H1 (cell line): ENCODE measurements around the gene ZNF587B. TPM values are rescaled to one million over a fixed set of nuclear protein-coding genes. Genes with fewer than 3 reads are reported as not detected.

Experiments used
- CTCF ChIA-PET: fragments of 300-600 bp; sonication (Branson Sonifier 250); formaldehyde crosslinking; loops from one replicate; lab custom pipeline; 2021; ENCODE audit not compliant: partially characterized antibody; lab: Charles Lee
- POLR2A ChIA-PET: fragments of 300-600 bp; sonication (Branson Sonifier 250); formaldehyde crosslinking; loops from one replicate; lab custom pipeline; 2021; ENCODE audit warnings: inconsistent platforms; ENCODE audit not compliant: partially characterized antibody; lab: Charles Lee
- DNase-seq, 2 experiments: peaks; one replicate each; pipeline versions ENCODE4 v3.0.0 to v3.0.0-alpha.2; 2010 to 2022; ENCODE audit warnings: low spot score in 2 of 2, low read depth in 1 of 2, mixed read lengths in 1 of 2
- FAIRE-seq: peaks from 2 replicates; lab custom pipeline; 2011; peaks lifted over from hg19 to GRCh38; lab: Jason Lieb, UNC
- H2AFZ ChIP-seq: 2 replicates; pipeline ENCODE4 v1.8.1; 2012; ENCODE audit warnings: low read length, inconsistent platforms
- H2AK5ac ChIP-seq: 2 replicates; pipeline ENCODE4 v1.6.1; 2013; ENCODE audit warnings: low read depth, low read length
- H2BK120ac ChIP-seq: replicated peaks from 2 replicates; pipeline ENCODE3; 2013; ENCODE audit warnings: low read depth, low read length, inconsistent platforms
- H2BK12ac ChIP-seq: 2 replicates; pipeline ENCODE4 v1.6.1; 2013; ENCODE audit warnings: low read depth, low read length
- H2BK15ac ChIP-seq: 2 replicates; pipeline ENCODE4 v1.6.1; 2013; ENCODE audit warnings: low read length
- H2BK20ac ChIP-seq: 2 replicates; pipeline ENCODE4 v1.6.1; 2013; ENCODE audit warnings: low read length
- H2BK5ac ChIP-seq: 2 replicates; pipeline ENCODE4 v1.6.1; 2013; ENCODE audit warnings: low read depth, low read length
- H3K14ac ChIP-seq: 2 replicates; pipeline ENCODE4 v1.6.1; 2013; ENCODE audit warnings: inconsistent platforms; ENCODE audit not compliant: insufficient read length
- H3K18ac ChIP-seq: 2 replicates; pipeline ENCODE4 v1.6.1; 2013; ENCODE audit warnings: low read length; ENCODE audit errors: extremely low read depth
- H3K23ac ChIP-seq: 2 replicates; pipeline ENCODE4 v1.6.1; 2013; ENCODE audit warnings: inconsistent platforms; ENCODE audit not compliant: insufficient read length
- H3K23me2 ChIP-seq: 2 replicates; pipeline ENCODE4 v1.6.1; 2013; ENCODE audit warnings: low read depth, low read length
- H3K27ac ChIP-seq: 2 replicates; pipeline ENCODE4 v1.6.1; 2011; ENCODE audit warnings: low read depth, low read length, inconsistent platforms
- H3K27me3 ChIP-seq, 4 experiments: replicated peaks in 1 of 4; 1 replicate in 1 of 4; 2 replicates in 3 of 4; pipeline versions ENCODE4 v1.6.1 to v1.8.1; 2011 to 2013; ENCODE audit warnings: low read length in 3 of 4, mild to moderate bottlenecking in 3 of 4, inconsistent platforms in 2 of 4, mixed read lengths in 2 of 4, moderate library complexity in 1 of 4; ENCODE audit not compliant: control insufficient read depth in 3 of 4, insufficient read depth in 3 of 4; ENCODE audit errors: extremely low read depth in 1 of 4
- H3K36me3 ChIP-seq, 4 experiments: 2 replicates each; pipeline versions ENCODE4 v1.6.1 to v1.8.1; 2011 to 2013; ENCODE audit warnings: mild to moderate bottlenecking in 4 of 4, low read length in 3 of 4, moderate library complexity in 2 of 4, control low read depth in 1 of 4, inconsistent platforms in 1 of 4; ENCODE audit not compliant: insufficient read depth in 4 of 4, control insufficient read depth in 2 of 4
- H3K4ac ChIP-seq: replicated peaks from 2 replicates; pipeline ENCODE3; 2013; ENCODE audit warnings: low read length, low read depth, mixed read lengths, inconsistent platforms; ENCODE audit not compliant: insufficient read length
- H3K4me1 ChIP-seq, 4 experiments: replicated peaks in 1 of 4; 1 replicate in 1 of 4; 2 replicates in 3 of 4; pipeline versions ENCODE4 v1.6.1 to v1.8.1; 2011 to 2013; ENCODE audit warnings: low read length in 3 of 4, inconsistent platforms in 2 of 4, mixed read lengths in 1 of 4; ENCODE audit not compliant: insufficient read depth in 4 of 4, control insufficient read depth in 3 of 4
- H3K4me2 ChIP-seq, 2 experiments: 2 replicates each; pipeline versions ENCODE4 v1.6.1 to v1.8.1; 2011 to 2013; ENCODE audit warnings: low read depth in 2 of 2, low read length in 2 of 2, control low read depth in 1 of 2, inconsistent platforms in 1 of 2, mild to moderate bottlenecking in 1 of 2; ENCODE audit not compliant: insufficient read depth in 1 of 2
- H3K4me3 ChIP-seq, 4 experiments: fragments of 200-600, 300-600 bp in 1 of 4; sonication (generic), shearing (Covaris generic), sonication (Bioruptor Twin) in 1 of 4; 2 replicates each; pipeline versions ENCODE4 v1.5.1 to v1.8.1; 2011 to 2016; ENCODE audit warnings: low read length in 4 of 4, low read depth in 3 of 4, control low read depth in 2 of 4, inconsistent platforms in 2 of 4, mild to moderate bottlenecking in 2 of 4, mixed read lengths in 1 of 4, moderate library complexity in 1 of 4; ENCODE audit not compliant: insufficient read depth in 2 of 4; ENCODE audit errors: extremely low read depth in 1 of 4
- H3K56ac ChIP-seq: replicated peaks from 2 replicates; pipeline ENCODE3; 2013; ENCODE audit warnings: low read depth, mild to moderate bottlenecking, mixed read lengths, low read length, inconsistent platforms; ENCODE audit not compliant: insufficient read length
- H3K79me1 ChIP-seq: 2 replicates; pipeline ENCODE4 v1.6.1; 2013; ENCODE audit warnings: low read depth, low read length, control low read depth
- H3K79me2 ChIP-seq, 2 experiments: 2 replicates each; pipeline versions ENCODE4 v1.6.1 to v1.8.1; 2012 to 2013; ENCODE audit warnings: low read length in 2 of 2, mild to moderate bottlenecking in 2 of 2, inconsistent platforms in 1 of 2; ENCODE audit not compliant: insufficient read depth in 2 of 2, control insufficient read depth in 1 of 2
- H3K9ac ChIP-seq, 4 experiments: replicated peaks in 1 of 4; 1 replicate in 1 of 4; 2 replicates in 3 of 4; pipeline versions ENCODE4 v1.6.1 to v1.8.1; 2011 to 2013; ENCODE audit warnings: low read depth in 3 of 4, low read length in 3 of 4, control low read depth in 2 of 4, mild to moderate bottlenecking in 2 of 4, moderate library complexity in 2 of 4, inconsistent platforms in 1 of 4; ENCODE audit errors: extremely low read depth in 1 of 4
- H3K9me3 ChIP-seq, 2 experiments: 2 replicates each; pipeline versions ENCODE4 v1.6.1 to v1.8.1; 2012 to 2013; ENCODE audit warnings: mild to moderate bottlenecking in 2 of 2, moderate library complexity in 2 of 2, control low read depth in 1 of 2, inconsistent platforms in 1 of 2, low read depth in 1 of 2, low read length in 1 of 2, mixed read lengths in 1 of 2; ENCODE audit not compliant: insufficient read depth in 2 of 2
- H4K20me1 ChIP-seq, 2 experiments: replicated peaks in 1 of 2; 2 replicates each; pipeline versions ENCODE3 to v1.8.1; 2011 to 2013; ENCODE audit warnings: inconsistent platforms in 2 of 2, low read length in 2 of 2, mild to moderate bottlenecking in 1 of 2; ENCODE audit not compliant: insufficient read depth in 2 of 2, control insufficient read depth in 1 of 2
- H4K5ac ChIP-seq: 2 replicates; pipeline ENCODE4 v1.6.1; 2013; ENCODE audit warnings: low read length, low read depth, mixed read lengths, inconsistent platforms; ENCODE audit not compliant: insufficient read length
- H4K8ac ChIP-seq: 2 replicates; pipeline ENCODE4 v1.8.0; 2013; ENCODE audit warnings: mild to moderate bottlenecking, moderate library complexity, low read length, inconsistent platforms; ENCODE audit not compliant: insufficient read depth; ENCODE audit errors: extremely low read depth
- H4K91ac ChIP-seq: replicated peaks from 2 replicates; pipeline ENCODE3; 2013; ENCODE audit warnings: low read length, mixed read lengths, inconsistent platforms; ENCODE audit not compliant: insufficient read length
- CREB1 ChIP-seq: IDR thresholded peaks from 2 replicates; pipeline ENCODE4 v1.6.1; 2012; ENCODE audit warnings: inconsistent platforms
- EGR1 ChIP-seq: IDR thresholded peaks from 2 replicates; pipeline ENCODE4 v1.6.1; 2011; ENCODE audit warnings: low read depth, low read length, borderline replicate concordance
- EZH2 ChIP-seq: fragments of 200-600 bp; sonication (generic); IDR thresholded peaks from 2 replicates; pipeline ENCODE4 v1.7.1; 2012; ENCODE audit warnings: low read depth, mild to moderate bottlenecking, moderate library complexity, low read length, inconsistent platforms; ENCODE audit not compliant: severe bottlenecking
- FOSL1 ChIP-seq: IDR thresholded peaks from 2 replicates; pipeline ENCODE4 v1.6.1; 2011; ENCODE audit warnings: mild to moderate bottlenecking, low read depth, low read length, moderate library complexity; ENCODE audit not compliant: insufficient read depth
- JUND ChIP-seq: IDR thresholded peaks from 2 replicates; pipeline ENCODE4 v1.6.1; 2011; ENCODE audit warnings: mild to moderate bottlenecking, improper control_type of control experiment, low read length
- KDM5A ChIP-seq: fragments of 200-600 bp; IDR thresholded peaks from 2 replicates; pipeline ENCODE4 v1.7.1; 2012; ENCODE audit warnings: mild to moderate bottlenecking, low read length, inconsistent platforms, mixed read lengths
- SAP30 ChIP-seq: fragments of 300-600 bp; sonication (generic); IDR thresholded peaks from 2 replicates; pipeline ENCODE4 v1.7.1; 2012; ENCODE audit warnings: low read length, moderate library complexity, mild to moderate bottlenecking, inconsistent platforms; ENCODE audit not compliant: insufficient read depth, insufficient replicate concordance
- TBP ChIP-seq: IDR thresholded peaks from 2 replicates; pipeline ENCODE4 v1.6.1; 2011; ENCODE audit warnings: low read depth, low read length, improper control_type of control experiment
- USF2 ChIP-seq: IDR thresholded peaks from 2 replicates; pipeline ENCODE4 v1.6.1; 2011; ENCODE audit warnings: low read length, improper control_type of control experiment
- YY1 ChIP-seq: IDR thresholded peaks from 2 replicates; pipeline ENCODE4 v1.6.1; 2011; ENCODE audit warnings: low read depth, mild to moderate bottlenecking, low read length
- whole genome bisulfite sequencing, 2 experiments: shearing (Covaris generic) in 1 of 2; methylation state at CpG; one replicate each; pipeline versions ENCODE4 v1.1.6 to v1.1.7; 2013 to 2015; ENCODE audit warnings: low lambda C conversion rate in 2 of 2, mixed read lengths in 2 of 2, inconsistent platforms in 1 of 2, low coverage in 1 of 2, missing lambda C conversion rate in 1 of 2; ENCODE audit not compliant: insufficient replicate concordance in 2 of 2, insufficient coverage in 1 of 2, insufficient read length in 1 of 2; ENCODE audit errors: extremely low coverage in 1 of 2, missing lambda C conversion rate in 1 of 2; 5-methylcytosine and 5-hydroxymethylcytosine counted together
- polyA plus RNA-seq, 7 experiments: library from polyadenylated mRNA; depleted of rRNA in 3 of 7; stranded (reverse) in 5 of 7; unstranded in 2 of 7; fragments of >200 nt in 5 of 7; fragments of 200-250 nt in 2 of 7; gene quantifications; 1 replicate in 5 of 7; 2 replicates in 1 of 7; 4 replicates in 1 of 7; pipeline versions ENCODE4 v1.2.1 to v1.2.3, GENCODE V29; 2011 to 2013; ENCODE audit warnings: missing spikeins in 2 of 7, mixed read lengths in 2 of 7
- total RNA-seq: library from RNA; stranded (reverse); fragmentation: NEBNext Ultra II Directional; extraction: Animal tissue kit (Norgen Biotek cat#: 25700); gene quantifications from 2 replicates; pipeline ENCODE4 v1.2.1, GENCODE V29; 2021

Gene ZNF587B
- total and polyA plus RNA-seq, 2 of the 8 experiments (the other 6 are each of a cell fraction or from before 2014, with no cell fraction given) = 13.8 to 60.1 TPM

GRCh38 chr19:57815247-57816075 is 14.6 kb upstream of the ZNF587B start:
- H2BK120ac ChIP-seq = no peak overlapping the region
- no peak overlapping the region for H2AK5ac ChIP-seq
- H3K27ac ChIP-seq = no peak overlapping the region
- H3K36me3 ChIP-seq = peaks cover 2 to 14% (median 5%) of the 10 kb centered on the region in 4 experiments; a peak in 5 of 8 replicates
- no peak overlapping the region for H2AFZ ChIP-seq
- H4K91ac ChIP-seq = no peak overlapping the region
- H2BK12ac ChIP-seq = no peak overlapping the region
- CTCF ChIA-PET = interaction anchor here (0.6 to 1.6 kb wide), 3 partner anchors 10 to 350 kb away, joined by 4 read pairs; no protein-coding TSS in a partner anchor
- no peak overlapping the region for H3K56ac ChIP-seq
- H3K14ac ChIP-seq = no peak overlapping the region
- H3K23ac ChIP-seq = no peak overlapping the region
- DNase-seq (no peak), FAIRE-seq (no peak)
- 92% methylated on average over 17 of the region's 17 CpGs; no CpG with 5 or more reads in 1 of the 2 experiments for WGBS, 2 experiments
- H3K23me2 ChIP-seq = peaks cover 7% of the 10 kb centered on the region
- H4K5ac ChIP-seq = no peak overlapping the region
- no peak overlapping the region for H2BK5ac ChIP-seq
- no peak overlapping the region for H2BK20ac ChIP-seq
- no peak overlapping the region for H3K9ac ChIP-seq
- H2BK15ac ChIP-seq = no peak overlapping the region
- no peaks in the 10 kb centered on the region for H3K27me3 ChIP-seq
- H3K4me1 ChIP-seq = peaks cover 0 to 4% (median 3%) of the 10 kb centered on the region in 4 experiments; a peak in 5 of 7 replicates
- peaks cover 2 to 18% of the 10 kb centered on the region in 2 experiments; a peak in 3 of 4 replicates for H3K79me2 ChIP-seq
- H3K4me3 ChIP-seq = peak overlapping the region in 1 of 4 experiments; percentile 99; a peak in 2 of 8 replicates
- no peaks in the 10 kb centered on the region for H3K9me3 ChIP-seq
- POLR2A ChIA-PET = interaction anchor here (0.6 to 3.5 kb wide), 21 partner anchors 11 to 483 kb away, joined by 3 to 36 read pairs (median 3); partner anchors contain the start of genes ZNF135, ZNF154, ZNF586 and ZNF587
- no peak overlapping the region for H3K18ac ChIP-seq
- peak overlapping the region; percentile 53; the same call in 1 of the 2 replicates for H4K8ac ChIP-seq
- 0 out of 2 replicates have a peak, but pooled peaks cover 2% of the 10 kb centered on the region for H3K79me1 ChIP-seq
- H4K20me1 ChIP-seq = peaks cover 0 to 6% of the 10 kb centered on the region in 2 experiments
- peak overlapping the region; percentile 52 to 94; a peak in 3 of 4 replicates for H3K4me2 ChIP-seq
- no peak overlapping the region for H3K4ac ChIP-seq
- TF ChIP-seq USF2 (no peak), EZH2 (no peak), TBP (no peak), YY1 (no peak), CREB1 (no peak), SAP30 (no peak), EGR1 (no peak), KDM5A (no peak), JUND (no peak), FOSL1 (no peak)
